HG03460 (cell line): ENCODE data around the gene CDCA8.
"Not testable (repeated sequence)": the region's sequence is repeated elsewhere in the genome, so short reads cannot be mapped to it uniquely, and the experiment has no call there.

Source experiments
- ATAC-seq: cut with Tn5 transposase; IDR thresholded peaks from one replicate; pipeline ENCODE4 v1.9.1; 2021; ENCODE audit not compliant: unreplicated experiment

CDCA8 gene

GRCh38 chr1:37732111-37732780 is 39.9 kb downstream of the CDCA8 start:
- ATAC-seq, result no peak

GRCh38 chr1:37734629-37735591 is 42.6 kb downstream of the CDCA8 start:
- ATAC-seq, result no peak

- not testable (repeated sequence) for ATAC-seq
Measured at GRCh38 chr1:37737975-37738374, 45.7 kb downstream of the CDCA8 start.

GRCh38 chr1:37738619-37739018 is 46.3 kb downstream of the CDCA8 start:
- not testable (repeated sequence) for ATAC-seq

- ATAC-seq, result no peak
Measured at GRCh38 chr1:37739222-37739621, 46.9 kb downstream of the CDCA8 start.

GRCh38 chr1:37741130-37741529 is 48.8 kb downstream of the CDCA8 start:
- ATAC-seq, result no peak

- ATAC-seq, result no peak
Measured at GRCh38 chr1:37741662-37742061, 49.3 kb downstream of the CDCA8 start.

GRCh38 chr1:37746806-37747205 is 54.5 kb downstream of the CDCA8 start:
- no peak for ATAC-seq

GRCh38 chr1:37748565-37748964 is 56.2 kb downstream of the CDCA8 start:
- ATAC-seq, result no peak

- ATAC-seq, result no peak
Measured at GRCh38 chr1:37752213-37752582, 59.9 kb downstream of the CDCA8 start.

GRCh38 chr1:37752583-37753471 is 60.5 kb downstream of the CDCA8 start:
- ATAC-seq, result no peak

GRCh38 chr1:37753473-37754321 is 61.4 kb downstream of the CDCA8 start:
- no peak for ATAC-seq

GRCh38 chr1:37755290-37755689 is 63.0 kb downstream of the CDCA8 start:
- ATAC-seq, result no peak

- ATAC-seq, result no peak
Measured at GRCh38 chr1:37755951-37756560, 63.7 kb downstream of the CDCA8 start.
